SKM-1 (cell line): ENCODE measurements around the gene NT5C3B.
"Not testable (repeated sequence)": the region's sequence is repeated elsewhere in the genome, so short reads cannot be mapped to it uniquely, and the experiment has no call there.

ENCODE experiments used
- DNase-seq: peaks from one replicate; lab custom pipeline; 2025; ENCODE audit not compliant: unreplicated experiment; lab: John Stamatoyannopoulos, UW

Gene NT5C3B

DNA sequence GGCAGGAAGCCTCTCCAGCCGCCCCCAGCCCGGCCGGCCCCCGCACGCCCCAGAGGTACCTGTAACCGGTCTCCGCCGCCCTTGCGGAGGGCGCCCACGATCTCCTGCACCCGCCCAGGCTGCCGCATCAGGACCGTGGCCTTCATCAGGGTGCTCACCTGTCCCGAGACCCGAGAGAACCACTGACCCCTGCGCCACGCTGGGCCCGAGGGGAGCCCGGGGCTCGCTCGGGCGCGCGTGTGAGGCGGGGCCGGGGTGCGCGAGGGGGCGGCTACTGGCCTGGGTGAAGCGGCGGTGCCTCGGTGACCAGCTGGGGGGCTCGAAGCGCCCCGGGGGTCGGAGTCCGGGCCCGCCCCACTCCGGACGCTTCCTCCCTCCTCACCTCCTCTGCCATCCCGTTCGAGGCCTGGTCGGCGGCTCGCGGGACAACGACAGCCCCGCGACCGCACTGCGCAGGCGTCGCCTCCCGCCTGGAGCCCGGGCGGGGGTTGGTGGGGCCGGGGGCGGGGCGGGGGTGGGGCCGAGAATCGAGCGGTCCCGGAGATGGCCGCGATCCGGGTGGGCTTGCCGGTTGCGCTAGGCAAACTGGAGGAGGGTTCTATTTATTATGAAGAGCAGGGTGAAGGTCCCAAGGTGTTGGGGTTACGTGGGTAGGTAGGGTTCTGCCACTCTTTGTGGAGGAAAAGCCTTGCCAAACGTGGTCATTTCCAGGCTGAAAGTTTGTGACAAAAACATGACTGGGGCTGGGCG lies at the start of gene NT5C3B:
Gene NT5C3B (minus strand): TSS at position 433 of the 750 bp plus-strand sequence. CDS start 39 bp downstream, at position 394.
- peak; percentile 33 for DNase-seq

DNA sequence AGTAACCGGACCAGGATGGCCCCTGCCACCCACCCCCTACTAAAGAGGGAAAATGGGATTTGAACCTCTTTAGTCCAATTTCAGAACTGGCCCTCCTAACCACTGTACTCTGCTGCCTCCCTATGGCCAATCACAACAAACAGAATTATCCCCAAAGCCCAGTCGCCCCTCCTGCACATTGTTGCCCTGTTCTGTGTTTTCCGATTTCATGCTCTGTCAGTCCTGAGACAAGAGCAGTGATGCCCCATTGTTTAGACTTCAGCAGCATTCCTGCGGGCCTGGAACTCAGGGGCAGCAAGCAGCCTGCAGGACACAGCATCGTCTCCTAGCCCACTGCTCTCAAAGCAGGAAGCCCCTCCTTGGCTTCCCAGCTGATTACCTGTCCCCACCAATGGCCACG lies 49.7 kb upstream of the NT5C3B start:
- DNase-seq: no peak

DNA sequence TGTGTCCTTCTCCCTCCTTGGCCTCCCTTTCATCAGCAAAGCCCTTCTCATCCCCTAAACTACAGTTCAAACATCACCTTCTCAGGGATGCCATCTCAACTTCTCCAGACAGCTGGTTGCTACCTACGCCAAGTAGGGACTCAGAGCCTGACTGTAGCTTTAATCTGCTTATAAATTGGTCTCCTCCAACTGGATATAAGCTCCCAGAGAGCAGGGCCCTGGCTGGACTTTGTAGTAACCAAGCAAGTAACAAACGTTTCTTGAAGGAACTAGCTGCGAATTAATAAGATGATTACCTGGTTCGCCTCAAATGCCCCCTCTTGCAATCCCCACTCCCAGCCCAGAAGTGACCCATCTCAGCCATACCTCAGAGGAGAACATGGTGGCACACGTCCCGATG lies 46.7 kb upstream of the NT5C3B start:
- no peak for DNase-seq

DNA sequence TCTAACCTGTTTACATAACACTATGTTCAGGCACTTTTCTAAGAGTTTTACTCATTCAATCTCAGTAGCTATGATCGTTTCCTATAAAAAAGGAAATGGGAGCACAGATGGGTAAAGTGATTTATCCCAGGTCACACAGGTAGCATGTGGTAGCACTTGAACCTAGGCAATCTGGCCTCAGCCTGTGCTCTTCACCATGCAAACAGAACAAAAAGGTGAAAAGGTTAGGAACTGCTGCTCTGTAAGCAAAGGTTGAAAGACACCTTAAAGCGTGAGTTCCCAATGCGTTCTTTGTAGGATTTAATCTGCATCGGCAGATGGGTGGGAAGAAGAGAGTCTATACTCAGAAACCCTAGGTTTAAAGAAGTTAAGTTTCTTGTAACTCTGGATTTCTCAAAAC lies 44.1 kb upstream of the NT5C3B start:
- no peak for DNase-seq

DNA sequence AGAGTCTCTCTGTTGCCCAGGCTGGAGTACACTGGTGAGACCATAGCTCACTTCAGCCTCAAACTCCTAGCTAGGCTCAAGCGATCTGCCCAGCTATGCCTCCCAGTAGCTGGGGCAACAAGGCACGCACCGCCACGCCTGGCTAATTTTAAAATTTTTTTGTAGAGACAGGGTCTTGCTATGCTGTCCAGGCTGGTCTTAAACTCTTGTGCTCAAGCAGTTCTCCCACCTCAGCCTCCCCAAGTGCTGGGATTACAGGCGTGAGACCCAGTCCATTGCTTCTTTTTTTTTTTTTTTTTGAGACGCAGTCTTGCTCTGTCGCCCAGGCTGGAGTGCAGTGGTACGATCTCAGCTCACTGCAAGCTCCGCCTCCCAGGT lies 38.2 kb upstream of the NT5C3B start:
- not testable (repeated sequence) for DNase-seq

DNA sequence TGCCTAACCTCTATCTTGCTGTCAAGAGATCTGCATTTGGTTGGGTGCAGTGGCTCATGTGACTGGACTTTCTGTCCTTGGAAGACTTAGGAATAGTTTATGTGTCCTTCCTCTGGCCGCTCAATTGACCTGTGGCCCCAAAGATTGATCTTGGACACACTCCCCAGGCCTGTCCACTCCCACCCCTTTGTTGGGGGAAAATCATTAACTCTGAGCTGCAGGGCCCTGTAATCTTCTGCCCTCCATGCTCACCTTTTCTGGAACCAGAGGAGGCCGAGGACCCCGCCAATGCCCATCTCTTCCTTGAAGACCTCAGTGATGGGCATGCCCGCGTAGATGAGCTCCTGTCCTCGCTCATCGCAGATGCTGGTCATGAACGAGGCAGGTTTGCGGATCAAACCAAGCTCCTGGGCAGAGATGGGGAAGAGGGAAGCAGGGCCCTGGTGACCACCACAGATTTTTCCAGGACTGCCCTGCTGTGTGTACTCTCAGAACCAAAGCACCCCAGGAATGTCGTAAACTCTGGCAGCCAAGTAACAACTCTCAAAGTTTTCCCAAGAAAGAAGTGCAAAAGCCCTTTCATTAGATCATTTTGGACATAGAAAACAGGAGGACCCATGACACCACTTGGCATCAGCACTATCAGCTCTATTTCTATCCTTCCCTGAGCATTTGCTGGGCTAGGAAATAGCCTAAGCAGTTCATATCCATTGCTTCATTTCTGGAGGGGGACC lies 37.7 kb upstream of the NT5C3B start:
- DNase-seq: no peak

DNA sequence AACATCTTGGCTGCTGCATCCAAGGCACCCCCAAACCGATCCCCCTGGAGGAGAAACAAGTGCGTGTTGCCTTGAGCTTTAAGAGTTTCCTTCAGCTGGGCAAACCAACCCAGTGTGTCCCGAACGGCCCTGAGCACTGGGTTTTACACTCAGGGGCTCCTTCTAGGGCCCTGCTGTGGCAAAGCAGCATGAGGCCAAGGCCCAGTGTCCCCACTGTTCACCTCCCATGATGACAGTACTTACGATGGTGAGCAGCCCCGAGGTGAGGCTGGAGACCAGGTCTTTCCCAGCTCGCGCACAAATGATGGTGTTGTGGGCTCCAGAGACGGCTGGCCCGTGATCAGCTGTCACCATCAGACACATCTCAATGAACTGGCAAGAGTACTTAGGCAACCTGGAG lies 35.8 kb upstream of the NT5C3B start:
- no peak for DNase-seq

DNA sequence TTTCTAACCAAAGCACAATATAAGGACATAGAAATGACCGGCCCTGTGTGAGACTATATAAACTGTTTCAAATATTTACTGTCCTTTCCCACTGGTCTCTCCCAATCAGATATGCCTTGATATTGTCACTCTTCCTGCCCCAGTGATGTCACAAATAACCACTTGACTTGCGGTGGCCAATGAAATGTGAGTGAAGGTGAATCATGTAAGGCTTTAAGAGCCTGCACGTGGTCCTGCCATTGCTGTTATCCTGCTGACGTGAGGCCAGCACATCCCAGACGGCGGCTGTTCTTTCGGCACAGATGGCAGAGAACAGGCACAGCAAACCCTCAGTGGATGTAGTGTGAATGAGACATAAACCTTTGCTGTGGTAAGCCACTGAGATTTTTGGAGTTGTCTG lies 34.6 kb upstream of the NT5C3B start:
- DNase-seq: no peak

DNA sequence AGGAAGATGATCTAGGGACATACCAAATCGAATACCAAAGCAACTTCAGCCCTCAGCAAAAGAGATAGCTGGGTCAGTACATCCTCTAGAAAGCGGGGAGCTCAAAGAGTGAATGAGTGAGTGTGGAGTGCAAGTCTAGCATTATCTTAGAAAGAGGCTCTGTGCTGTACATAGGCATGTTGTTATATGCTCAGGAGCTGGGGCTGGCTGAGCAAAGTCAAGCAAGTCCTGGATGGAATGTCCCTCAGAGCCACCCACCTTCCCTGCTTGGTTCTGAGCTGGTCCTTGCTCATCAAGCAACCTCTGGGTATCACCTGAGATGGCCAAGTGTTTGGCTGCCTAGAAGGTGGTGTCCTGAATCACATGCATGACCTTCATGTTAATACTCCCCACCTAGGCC lies 34.1 kb upstream of the NT5C3B start:
- no peak for DNase-seq

DNA sequence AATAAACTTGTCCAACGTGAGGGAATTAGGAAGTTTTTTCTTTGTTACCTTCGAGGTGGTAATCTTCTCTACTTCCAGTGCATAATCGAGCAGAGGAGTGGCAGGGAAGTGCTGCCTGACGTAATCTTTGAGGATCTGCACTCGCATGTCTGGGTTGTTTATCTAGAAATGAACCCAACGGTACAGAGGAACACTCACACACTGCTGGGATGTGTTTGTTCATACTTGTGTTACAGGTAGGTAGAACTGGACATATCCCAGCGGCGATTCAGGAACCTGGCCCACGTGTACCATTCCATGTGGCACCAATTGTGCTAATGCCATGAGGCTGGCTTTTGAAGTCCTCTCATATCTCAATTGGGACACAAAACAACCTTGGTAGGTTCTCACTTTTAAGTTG lies 33.4 kb upstream of the NT5C3B start:
- no peak for DNase-seq

DNA sequence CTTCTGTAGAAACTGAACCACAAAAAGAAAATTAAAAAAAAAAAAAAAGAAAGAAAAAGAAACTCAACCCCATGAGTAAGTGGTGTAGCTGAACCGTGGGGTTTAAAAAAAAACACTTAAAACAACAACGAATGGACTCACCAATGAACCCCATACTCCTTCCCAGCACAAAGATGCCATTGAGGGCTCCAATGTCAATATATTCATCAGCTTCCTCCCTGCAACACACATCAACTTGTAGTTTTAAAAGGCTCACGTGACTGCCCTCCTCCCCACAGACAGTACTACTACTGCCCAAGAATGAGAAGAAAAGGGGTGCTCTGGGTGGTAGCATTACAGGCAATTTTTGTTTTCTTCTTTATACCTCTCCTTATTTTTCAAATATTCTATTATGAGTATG lies 32.5 kb upstream of the NT5C3B start:
- no peak for DNase-seq

DNA sequence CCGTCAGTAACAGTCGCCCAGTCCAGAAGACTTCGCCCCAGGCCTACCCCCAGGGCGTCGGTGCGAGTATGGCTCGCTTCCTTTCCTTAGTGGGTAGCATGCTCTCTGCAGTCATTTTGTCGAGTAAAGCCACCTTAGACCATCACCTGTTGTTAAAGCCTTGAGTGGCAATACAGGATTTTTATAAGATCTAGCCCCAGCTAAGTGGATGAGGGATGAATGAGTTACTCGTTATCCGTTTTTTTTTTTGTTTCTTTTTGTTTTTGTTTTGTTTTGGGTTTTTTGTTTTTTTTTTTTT lies 29.5 kb upstream of the NT5C3B start:
- DNase-seq: no peak

DNA sequence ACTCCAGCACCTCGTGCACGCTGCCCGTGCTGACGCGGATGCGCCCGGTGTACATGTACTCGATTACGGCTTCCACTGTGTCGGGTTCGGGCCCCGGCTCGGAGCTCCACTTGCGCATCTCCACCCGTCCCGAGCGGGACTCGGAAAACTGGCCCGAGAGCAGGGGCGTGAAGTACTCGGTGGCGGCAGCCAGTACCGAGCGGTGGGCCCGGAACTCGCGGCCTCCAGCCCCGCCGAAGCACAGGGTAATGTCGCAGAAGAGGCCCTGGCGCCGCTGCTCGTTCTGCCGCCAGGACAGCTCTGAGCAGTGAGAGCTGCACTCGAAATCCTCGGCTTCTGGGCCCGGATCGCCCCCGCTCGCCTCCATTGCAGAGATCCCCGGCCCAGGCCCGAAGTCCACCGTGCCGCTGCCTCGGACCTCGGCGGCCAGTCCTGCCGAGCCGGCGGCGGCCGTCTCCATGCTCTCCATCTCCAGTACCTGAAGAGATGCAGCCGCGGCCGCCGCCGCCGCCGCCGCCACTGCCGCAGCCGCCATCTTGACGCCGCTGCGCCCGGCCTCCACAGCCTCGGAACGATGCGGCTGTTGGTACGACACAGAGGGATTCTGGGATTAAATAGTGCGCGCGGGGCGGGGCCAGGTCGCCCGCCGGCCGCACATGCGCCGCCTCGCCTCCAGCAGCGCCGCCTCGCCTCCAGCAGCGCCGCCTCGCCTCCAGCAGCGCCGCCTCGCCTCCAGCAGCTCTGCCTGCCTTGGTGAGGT lies 29.0 kb upstream of the NT5C3B start, which contains the start of gene KLHL11:
Gene KLHL11 (minus strand): TSS at position 588 of the 760 bp plus-strand sequence. CDS start 53 bp downstream, at position 535.
- peak; percentile 77 for DNase-seq

DNA sequence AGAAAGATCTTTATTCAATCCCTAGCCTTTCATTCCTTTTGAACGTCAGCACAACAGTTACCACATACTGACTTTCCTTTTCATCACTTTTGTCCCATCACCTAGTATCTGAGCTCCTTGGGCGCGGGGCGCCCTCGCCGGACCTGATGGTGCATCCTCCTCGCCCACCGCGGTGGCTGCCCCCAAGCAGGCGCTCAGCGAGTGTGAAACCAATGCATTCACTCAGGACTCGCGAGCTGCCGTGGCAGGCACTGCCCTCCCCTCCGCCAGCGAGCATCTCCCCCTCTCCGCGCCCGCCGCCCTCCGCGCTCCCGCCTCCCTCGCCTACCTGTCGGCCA lies 28.4 kb upstream of the NT5C3B start:
- no peak for DNase-seq

DNA sequence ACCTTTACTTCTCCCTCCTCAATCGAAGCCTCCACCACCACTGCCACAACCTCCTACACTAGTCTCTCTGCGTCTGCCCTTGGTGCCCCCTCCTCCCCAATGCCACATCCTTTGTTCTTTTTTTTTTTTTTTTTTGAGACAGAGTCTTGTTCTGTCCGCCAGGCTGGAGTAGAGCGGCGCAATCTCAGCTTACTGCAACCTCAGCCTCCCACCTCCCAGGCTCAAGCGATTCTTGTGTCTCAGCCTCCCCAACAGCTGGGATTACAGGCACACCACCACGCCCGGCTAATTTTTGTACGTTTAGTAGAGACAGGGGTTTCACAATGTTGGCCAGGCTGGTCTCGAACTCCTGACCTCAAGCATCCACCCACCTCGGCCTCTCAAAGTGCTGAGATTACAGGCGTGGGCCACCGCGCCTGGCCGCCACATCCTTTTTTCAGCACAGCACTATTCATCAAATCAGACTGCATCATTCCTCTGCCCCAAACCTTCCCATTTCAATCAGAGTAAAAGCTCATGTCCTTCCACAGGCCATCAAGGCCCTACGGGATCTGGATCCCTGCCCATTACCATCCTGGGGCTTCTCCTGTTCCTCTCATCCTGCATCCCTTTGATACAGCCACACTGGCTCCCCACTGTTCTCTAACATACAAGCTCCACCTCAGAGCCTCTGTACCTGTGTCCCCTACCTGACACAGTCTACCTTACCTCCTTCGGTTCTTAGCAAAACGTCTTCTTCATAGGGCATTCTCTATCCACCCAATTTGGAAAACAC lies 27.2 kb upstream of the NT5C3B start:
- DNase-seq: no peak

DNA sequence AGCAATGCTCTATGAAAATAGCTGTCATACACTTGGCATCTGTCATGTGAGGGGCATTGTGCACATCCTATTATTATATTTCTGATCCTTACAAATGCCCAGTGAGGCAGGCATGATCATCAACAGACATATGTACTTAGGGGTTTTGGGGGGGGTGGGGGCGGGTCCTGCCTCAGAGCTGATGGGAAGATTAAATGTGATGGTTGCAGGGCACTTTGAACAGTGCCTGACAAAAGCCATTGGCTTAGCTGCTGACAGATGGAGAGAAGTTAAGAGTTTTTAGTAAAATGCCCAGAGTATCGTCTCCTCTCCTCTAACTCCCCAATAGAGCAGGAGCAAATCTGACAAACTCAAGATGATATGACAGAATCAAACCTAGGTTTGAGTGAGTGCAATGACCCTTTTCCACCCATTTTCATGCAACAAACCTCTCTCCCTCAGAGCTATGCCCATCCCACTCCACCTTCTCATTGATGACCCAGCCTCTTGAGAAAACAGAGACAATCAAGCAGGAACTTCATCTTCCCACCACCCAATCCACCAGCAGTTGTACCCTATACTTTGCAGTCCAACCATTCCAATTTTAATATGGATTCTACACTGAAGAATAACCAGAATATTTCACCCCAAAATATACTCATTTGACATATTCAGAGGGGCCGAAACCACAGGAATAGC lies 24.4 kb upstream of the NT5C3B start:
- no peak for DNase-seq

DNA sequence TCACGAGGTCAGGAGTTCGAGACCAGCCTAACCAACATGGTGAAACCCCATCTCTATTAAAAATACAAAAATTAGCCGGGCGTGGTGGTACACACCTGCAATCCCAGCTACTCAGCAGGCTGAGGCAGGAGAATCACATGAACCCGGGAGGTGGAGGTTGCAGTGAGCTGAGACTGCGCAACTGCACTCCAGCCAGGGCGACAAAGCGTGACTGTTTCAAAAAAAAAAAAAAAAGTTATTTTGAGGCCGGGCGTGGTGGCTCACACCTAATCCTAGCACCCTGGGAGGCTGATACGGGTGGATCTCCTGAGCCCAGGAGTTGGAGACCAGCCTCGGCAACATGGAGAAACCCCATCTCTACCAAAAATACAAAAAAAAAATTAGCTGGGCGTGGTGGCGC lies 15.3 kb upstream of the NT5C3B start:
- not testable (repeated sequence) for DNase-seq

DNA sequence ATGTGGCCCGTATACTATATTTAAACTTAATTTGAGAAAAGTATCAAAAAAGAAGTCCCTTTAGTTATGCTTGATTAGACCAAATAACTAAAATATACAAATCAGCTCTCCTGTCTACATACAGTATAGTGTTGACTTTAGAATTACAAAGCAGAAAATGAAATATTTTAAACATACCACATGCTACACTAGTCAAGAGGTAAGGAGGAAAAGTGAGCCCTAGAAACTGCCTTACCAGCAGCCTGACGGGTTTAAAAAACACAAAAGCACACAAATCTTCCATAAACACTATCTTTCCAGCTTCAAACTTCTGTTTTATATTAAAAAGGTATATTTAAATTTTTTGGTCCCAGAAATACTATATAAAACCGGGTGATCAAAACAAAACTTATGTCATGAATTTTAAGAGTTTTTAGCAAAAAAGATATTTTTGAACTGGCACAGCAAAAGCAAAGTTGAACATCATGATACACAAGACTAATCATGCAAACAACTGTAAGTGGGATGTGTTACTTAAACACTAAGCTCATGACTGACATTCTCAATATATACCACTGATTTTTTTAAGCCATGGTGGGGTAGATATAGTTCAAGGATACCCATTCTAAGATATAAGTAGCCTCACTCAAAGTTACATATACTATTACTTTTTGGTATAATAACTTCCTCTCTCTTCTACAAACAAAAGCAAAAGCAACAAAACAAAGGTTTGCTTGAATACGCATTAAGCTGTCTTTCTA lies 13.4 kb upstream of the NT5C3B start:
- no peak for DNase-seq

DNA sequence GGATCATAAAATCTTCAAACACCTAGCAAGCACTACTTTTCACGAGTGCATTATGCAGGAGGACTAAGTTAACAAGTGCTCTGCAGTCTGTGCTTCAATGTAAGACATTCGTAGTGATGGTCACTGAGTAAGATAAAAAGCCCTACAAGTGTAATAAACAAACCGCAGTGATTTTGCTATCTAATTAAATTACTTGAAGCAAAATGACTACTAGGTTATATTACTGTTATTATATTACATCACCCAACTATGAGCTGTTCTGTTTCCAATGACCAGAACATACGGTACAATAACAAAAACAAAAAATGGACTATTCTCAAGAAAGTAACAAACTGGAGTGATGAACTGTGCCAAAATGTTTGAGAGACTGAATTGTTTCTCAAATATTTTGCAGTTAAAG lies 12.8 kb upstream of the NT5C3B start:
- no peak for DNase-seq

DNA sequence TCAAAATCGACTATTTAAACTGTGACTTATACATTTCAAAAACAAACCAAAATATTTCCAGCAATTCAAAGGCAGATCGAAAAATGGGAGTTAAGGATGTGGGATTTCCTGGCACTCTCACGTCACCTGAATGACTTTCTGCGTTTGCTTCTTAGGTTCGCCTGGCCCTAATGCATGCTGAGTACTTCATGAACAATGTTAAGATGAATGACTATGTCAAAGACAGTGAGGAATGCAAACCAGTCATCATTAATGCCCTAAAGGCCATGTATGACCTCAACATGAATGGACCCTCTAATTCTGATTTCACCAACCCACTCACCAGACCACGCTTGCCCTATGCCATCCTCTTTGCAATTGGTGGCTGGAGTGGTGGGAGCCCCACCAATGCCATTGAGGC lies 8.9 kb upstream of the NT5C3B start:
- DNase-seq: no peak
